Skeletal muscle satellite cell (primary cell): Measurements from ENCODE around the gene PLEKHA1.

Experiments used
- H3K27me3 ChIP-seq: 2 replicates; pipeline ENCODE4 v1.7.0; 2013; ENCODE audit warnings: low read length; ENCODE audit not compliant: control insufficient read depth, insufficient read depth
- H3K36me3 ChIP-seq: 2 replicates; pipeline ENCODE4 v1.7.0; 2013; ENCODE audit warnings: mild to moderate bottlenecking, control low read depth, low read length; ENCODE audit not compliant: insufficient read depth
- H3K4me1 ChIP-seq: 2 replicates; pipeline ENCODE4 v1.7.0; 2013; ENCODE audit warnings: low read length; ENCODE audit not compliant: control insufficient read depth, insufficient read depth
- H3K4me2 ChIP-seq: 2 replicates; pipeline ENCODE4 v1.7.0; 2013; ENCODE audit warnings: mild to moderate bottlenecking, low read length
- H3K4me3 ChIP-seq: 2 replicates; pipeline ENCODE4 v1.7.0; 2013; ENCODE audit warnings: low read length
- H3K9ac ChIP-seq: 2 replicates; pipeline ENCODE4 v1.7.0; 2013; ENCODE audit warnings: mild to moderate bottlenecking, low read depth, low read length, moderate library complexity
- H3K9me3 ChIP-seq: replicated peaks from 2 replicates; pipeline ENCODE4 v1.7.0; 2013; ENCODE audit warnings: mild to moderate bottlenecking, control low read depth, low read length

PLEKHA1 gene

GRCh38 chr10:122457934-122458333 is 83.4 kb downstream of the PLEKHA1 start:
- Histone ChIP-seq H3K27me3 (no peaks in the 10 kb centered on the region), H3K9ac (no peak overlapping the region), H3K4me3 (no peak overlapping the region), H3K4me1 (peaks cover 16% of the 10 kb centered on the region), H3K36me3 (no peaks in the 10 kb centered on the region), H3K9me3 (no peaks in the 10 kb centered on the region), H3K4me2 (no peak overlapping the region)

- Histone ChIP-seq H3K9me3 (no peaks in the 10 kb centered on the region), H3K9ac (no peak overlapping the region), H3K27me3 (no peaks in the 10 kb centered on the region), H3K4me1 (peaks cover 21% of the 10 kb centered on the region), H3K4me2 (no peak overlapping the region), H3K4me3 (no peak overlapping the region), H3K36me3 (peaks cover 8% of the 10 kb centered on the region)
Observed at GRCh38 chr10:122458693-122459092, 84.2 kb downstream of the PLEKHA1 start.

GRCh38 chr10:122459561-122460273 is 85.2 kb downstream of the PLEKHA1 start:
- H3K9me3 ChIP-seq: no peaks in the 10 kb centered on the region
- no peak overlapping the region for H3K9ac ChIP-seq
- H3K4me1 ChIP-seq: peaks cover 32% of the 10 kb centered on the region
- no peaks in the 10 kb centered on the region for H3K27me3 ChIP-seq
- peaks cover 16% of the 10 kb centered on the region for H3K36me3 ChIP-seq
- H3K4me2 ChIP-seq: peak overlapping the region; percentile 97
- no peak overlapping the region for H3K4me3 ChIP-seq

GRCh38 chr10:122460891-122461293 is 86.4 kb downstream of the PLEKHA1 start:
- H3K4me1 ChIP-seq: peaks cover 36% of the 10 kb centered on the region
- H3K9ac ChIP-seq: peak overlapping the region; percentile 85
- H3K9me3 ChIP-seq: no peaks in the 10 kb centered on the region
- no peaks in the 10 kb centered on the region for H3K27me3 ChIP-seq
- H3K36me3 ChIP-seq: peaks cover 27% of the 10 kb centered on the region
- peak overlapping the region; percentile 80 for H3K4me3 ChIP-seq
- peak overlapping the region; percentile 97 for H3K4me2 ChIP-seq

- Histone ChIP-seq H3K9ac (peak within 1 kb of the TSS; percentile 85), H3K9me3 (no peaks in the 10 kb centered on the region), H3K4me2 (peak within 1 kb of the TSS; percentile 97), H3K4me3 (peak within 1 kb of the TSS; percentile 80), H3K4me1 (peaks cover 36% of the 10 kb centered on the region), H3K36me3 (peaks cover 27% of the 10 kb centered on the region), H3K27me3 (no peaks in the 10 kb centered on the region)
Observed at GRCh38 chr10:122461367-122461728, 86.8 kb downstream of the PLEKHA1 start, which contains the start of gene HTRA1. TSS of gene HTRA1 (plus strand) at chr10:122461553. CDS start at chr10:122461653, 100 bp downstream.

- Histone ChIP-seq H3K27me3 (no peaks in the 10 kb centered on the region), H3K9ac (peak overlapping the region; percentile 85), H3K4me3 (peak overlapping the region; percentile 80), H3K4me2 (peak overlapping the region; percentile 97), H3K9me3 (no peaks in the 10 kb centered on the region), H3K36me3 (peaks cover 30% of the 10 kb centered on the region), H3K4me1 (peaks cover 36% of the 10 kb centered on the region)
Observed at GRCh38 chr10:122461729-122462532, 87.4 kb downstream of the PLEKHA1 start.

- peaks cover 36% of the 10 kb centered on the region for H3K36me3 ChIP-seq
- H3K4me2 ChIP-seq: peak overlapping the region; percentile 97
- H3K27me3 ChIP-seq: no peaks in the 10 kb centered on the region
- peak overlapping the region; percentile 80 for H3K4me3 ChIP-seq
- H3K9me3 ChIP-seq: no peaks in the 10 kb centered on the region
- peak overlapping the region; percentile 85 for H3K9ac ChIP-seq
- H3K4me1 ChIP-seq: peaks cover 41% of the 10 kb centered on the region
Observed at GRCh38 chr10:122462533-122463465, 88.3 kb downstream of the PLEKHA1 start.

- H3K9me3 ChIP-seq: no peaks in the 10 kb centered on the region
- no peaks in the 10 kb centered on the region for H3K27me3 ChIP-seq
- peak overlapping the region; percentile 85 for H3K9ac ChIP-seq
- peak overlapping the region; percentile 80 for H3K4me3 ChIP-seq
- H3K4me2 ChIP-seq: peak overlapping the region; percentile 97
- H3K36me3 ChIP-seq: peaks cover 41% of the 10 kb centered on the region
- peaks cover 49% of the 10 kb centered on the region for H3K4me1 ChIP-seq
Observed at GRCh38 chr10:122463466-122464249, 89.2 kb downstream of the PLEKHA1 start.

- H3K4me1 ChIP-seq: peaks cover 52% of the 10 kb centered on the region
- H3K27me3 ChIP-seq: no peaks in the 10 kb centered on the region
- peaks cover 41% of the 10 kb centered on the region for H3K36me3 ChIP-seq
- peak overlapping the region; percentile 80 for H3K4me3 ChIP-seq
- H3K9me3 ChIP-seq: no peaks in the 10 kb centered on the region
- peak overlapping the region; percentile 97 for H3K4me2 ChIP-seq
- H3K9ac ChIP-seq: peak overlapping the region; percentile 85
Observed at GRCh38 chr10:122464250-122464510, 89.7 kb downstream of the PLEKHA1 start.

- Histone ChIP-seq H3K27me3 (no peaks in the 10 kb centered on the region), H3K4me1 (peaks cover 53% of the 10 kb centered on the region)
Observed at GRCh38 chr10:122464586-122464985, 90.1 kb downstream of the PLEKHA1 start.

More at GRCh38 chr10:122464586-122464985, 90.1 kb downstream of the PLEKHA1 start:
- H3K9ac ChIP-seq: peak overlapping the region; percentile 85
- peak overlapping the region; percentile 97 for H3K4me2 ChIP-seq
- no peaks in the 10 kb centered on the region for H3K9me3 ChIP-seq
- H3K4me3 ChIP-seq: peak overlapping the region; percentile 80
- peaks cover 41% of the 10 kb centered on the region for H3K36me3 ChIP-seq
